Panc1 (cell line): ENCODE data around the gene IQSEC1.

ENCODE experiments used
- CTCF ChIP-seq: fragments of 450-650 bp; IDR thresholded peaks from 2 replicates; pipeline ENCODE4 v1.5.1; 2017; ENCODE audit warnings: mild to moderate bottlenecking
- POLR2AphosphoS5 ChIP-seq: IDR thresholded peaks from 2 replicates; pipeline ENCODE4 v1.6.1; 2012; ENCODE audit warnings: mild to moderate bottlenecking, low read depth, low read length, moderate library complexity
- REST ChIP-seq, 2 experiments: IDR thresholded peaks; 2 replicates each; pipeline ENCODE4 v1.6.1; 2011 to 2012; ENCODE audit warnings: low read depth in 2 of 2, control low read depth in 1 of 2, low read length in 1 of 2, mild to moderate bottlenecking in 1 of 2, moderate library complexity in 1 of 2; ENCODE audit not compliant: insufficient read depth in 1 of 2
- SIN3A ChIP-seq: IDR thresholded peaks from 2 replicates; pipeline ENCODE4 v1.6.1; 2012; ENCODE audit warnings: low read depth, mild to moderate bottlenecking, low read length, moderate library complexity, borderline replicate concordance; ENCODE audit not compliant: insufficient read depth
- TCF7L2 ChIP-seq: IDR thresholded peaks from 2 replicates; pipeline ENCODE4 v1.6.1; 2011; ENCODE audit warnings: mild to moderate bottlenecking, low read depth, low read length, inconsistent platforms

GRCh38 chr3:12871404-12871983 lies 201.7 kb downstream of the IQSEC1 start:
- TF ChIP-seq CTCF: no peak
- no peak for TF ChIP-seq POLR2AphosphoS5
- no peak for TF ChIP-seq TCF7L2
- TF ChIP-seq REST (IDR thresholded peaks at IDR 0.05; ENCODE audit: insufficient read depth in 1 of 2, low read depth in 2 of 2, low read length in 1 of 2): no peak
- TF ChIP-seq SIN3A: no peak
